OCI-LY1 (cell line): ENCODE measurements around the gene TRIM29.

Experiments used
- H2AFZ ChIP-seq: fragments of 200-600 bp; sonication (generic), shearing (Covaris generic); 2 replicates; pipeline ENCODE4 v1.6.0; 2014; ENCODE audit warnings: antibody characterized with exemption, mild to moderate bottlenecking, low read length
- H3F3A ChIP-seq: fragments of 200-600 bp; sonication (generic), shearing (Covaris generic); 2 replicates; pipeline ENCODE4 v1.6.0; 2014; ENCODE audit warnings: mild to moderate bottlenecking, antibody characterized with exemption, low read length, moderate library complexity; ENCODE audit not compliant: insufficient read depth
- H3K27ac ChIP-seq: fragments of 200-600 bp; sonication (generic); 2 replicates; pipeline ENCODE4 v1.5.1; 2014; ENCODE audit warnings: low read length, mixed run types, mild to moderate bottlenecking, low read depth; ENCODE audit not compliant: poor library complexity, severe bottlenecking
- H3K27me3 ChIP-seq: fragments of 200-600 bp; sonication (generic); 2 replicates; pipeline ENCODE4 v1.6.0; 2014; ENCODE audit warnings: antibody characterized with exemption, mild to moderate bottlenecking, low read length, moderate library complexity; ENCODE audit not compliant: insufficient read depth
- H3K36me3 ChIP-seq: fragments of 200-600 bp; sonication (generic); 2 replicates; pipeline ENCODE4 v1.6.1; 2014; ENCODE audit warnings: mild to moderate bottlenecking, antibody characterized with exemption, low read length, moderate library complexity, mixed read lengths; ENCODE audit not compliant: insufficient read depth
- H3K4me1 ChIP-seq: fragments of 200-600 bp; sonication (generic); 2 replicates; pipeline ENCODE4 v1.5.1; 2014; ENCODE audit warnings: mild to moderate bottlenecking, low read length, moderate library complexity; ENCODE audit not compliant: insufficient read depth, severe bottlenecking
- H3K4me2 ChIP-seq: fragments of 200-600 bp; sonication (generic), shearing (Covaris generic); 2 replicates; pipeline ENCODE4 v1.6.1; 2014; ENCODE audit warnings: low read length
- H3K4me3 ChIP-seq: fragments of 200-600 bp; sonication (generic); 2 replicates; pipeline ENCODE4 v1.5.1; 2014; ENCODE audit warnings: low read length, low read depth, mild to moderate bottlenecking, mixed read lengths; ENCODE audit not compliant: poor library complexity, severe bottlenecking
- H3K79me2 ChIP-seq: fragments of 200-600 bp; shearing (Covaris generic); 2 replicates; pipeline ENCODE4 v1.6.1; 2016; ENCODE audit warnings: mixed run types, low read length, mixed read lengths; ENCODE audit not compliant: insufficient read depth
- H3K9ac ChIP-seq: fragments of 200-600 bp; sonication (generic), shearing (Covaris generic); 2 replicates; pipeline ENCODE4 v1.6.1; 2014; ENCODE audit warnings: mild to moderate bottlenecking, low read length, mixed read lengths
- H3K9me2 ChIP-seq: fragments of 200-600 bp; sonication (generic), shearing (Covaris generic); 2 replicates; pipeline ENCODE4 v1.6.1; 2014; ENCODE audit warnings: low read depth, mild to moderate bottlenecking, low read length, mixed read lengths
- H3K9me3 ChIP-seq: fragments of 200-600 bp; shearing (Covaris generic); 2 replicates; pipeline ENCODE4 v1.6.1; 2014; ENCODE audit warnings: low read length, mixed read lengths
- H4K20me1 ChIP-seq: fragments of 200-600 bp; sonication (generic), shearing (Covaris generic); 2 replicates; pipeline ENCODE4 v1.6.0; 2016; ENCODE audit warnings: mild to moderate bottlenecking, low read length; ENCODE audit not compliant: insufficient read depth
- CTCF ChIP-seq: fragments of 200-600 bp; sonication (generic), shearing (Covaris generic); IDR thresholded peaks from 2 replicates; pipeline ENCODE4 v1.5.1; 2017; ENCODE audit warnings: mild to moderate bottlenecking, antibody characterized with exemption, low read length, moderate library complexity, mixed read lengths
- EZH2 ChIP-seq: fragments of 200-600 bp; sonication (generic), shearing (Covaris generic); IDR thresholded peaks from 2 replicates; pipeline ENCODE4 v1.8.0; 2017; ENCODE audit warnings: borderline replicate concordance, mixed run types, mild to moderate bottlenecking, antibody characterized with exemption, low read length, moderate library complexity, mixed read lengths

The TRIM29 gene

GRCh38 chr11:120117991-120118390 is 19.9 kb downstream of the TRIM29 start:
- H3K27ac ChIP-seq = no peak overlapping the region
- H3F3A ChIP-seq = no peaks in the 10 kb centered on the region
- no peak overlapping the region for H3K4me3 ChIP-seq
- H3K9me3 ChIP-seq = no peaks in the 10 kb centered on the region
- TF ChIP-seq CTCF (no peak), EZH2 (no peak)
- H2AFZ ChIP-seq = no peak overlapping the region
- H3K4me2 ChIP-seq = no peak overlapping the region
- no peaks in the 10 kb centered on the region for H3K36me3 ChIP-seq
- no peaks in the 10 kb centered on the region for H3K27me3 ChIP-seq
- no peaks in the 10 kb centered on the region for H3K79me2 ChIP-seq
- no peaks in the 10 kb centered on the region for H4K20me1 ChIP-seq
- no peaks in the 10 kb centered on the region for H3K4me1 ChIP-seq
- H3K9me2 ChIP-seq = no peaks in the 10 kb centered on the region
- H3K9ac ChIP-seq = no peak overlapping the region

- H3K9ac ChIP-seq = no peak overlapping the region
- no peaks in the 10 kb centered on the region for H3K79me2 ChIP-seq
- H3K9me2 ChIP-seq = no peaks in the 10 kb centered on the region
- no peaks in the 10 kb centered on the region for H4K20me1 ChIP-seq
- no peaks in the 10 kb centered on the region for H3K36me3 ChIP-seq
- no peaks in the 10 kb centered on the region for H3K27me3 ChIP-seq
- H2AFZ ChIP-seq = no peak overlapping the region
- H3K4me1 ChIP-seq = no peaks in the 10 kb centered on the region
- no peaks in the 10 kb centered on the region for H3F3A ChIP-seq
- no peaks in the 10 kb centered on the region for H3K9me3 ChIP-seq
- H3K4me3 ChIP-seq = no peak overlapping the region
- TF ChIP-seq CTCF (no peak), EZH2 (no peak)
- H3K4me2 ChIP-seq = no peak overlapping the region
- H3K27ac ChIP-seq = no peak overlapping the region
Measured at GRCh38 chr11:120116966-120117365, 20.9 kb downstream of the TRIM29 start.

- Histone ChIP-seq H3K4me2 (no peak overlapping the region), H3K36me3 (no peaks in the 10 kb centered on the region), H3K9ac (no peak overlapping the region), H2AFZ (no peak overlapping the region), H3K27ac (no peak overlapping the region), H3K79me2 (no peaks in the 10 kb centered on the region), H3K4me3 (no peak overlapping the region), H3K9me3 (no peaks in the 10 kb centered on the region), H4K20me1 (no peaks in the 10 kb centered on the region), H3F3A (no peaks in the 10 kb centered on the region), H3K9me2 (no peaks in the 10 kb centered on the region), H3K27me3 (no peaks in the 10 kb centered on the region), H3K4me1 (no peaks in the 10 kb centered on the region)
- TF ChIP-seq EZH2 (no peak), CTCF (no peak)
Measured at GRCh38 chr11:120115272-120116000, 22.5 kb downstream of the TRIM29 start.
